DND-41 (cell line): Measurements from ENCODE around the gene TP53.

Source experiments
- ATAC-seq: fragments of 200-7000 bp; cut with Tn5 transposase; 3 replicates; pipeline ENCODE4 v1.9.1; 2021; ENCODE audit warnings: low read depth; ENCODE audit not compliant: insufficient read depth
- DNase-seq: peaks from one replicate; pipeline ENCODE4 v3.0.0-alpha.2; 2020
- H2AFZ ChIP-seq: 2 replicates; pipeline ENCODE4 v1.6.0; 2012; ENCODE audit warnings: low read depth, low read length
- H3K27ac ChIP-seq: 2 replicates; pipeline ENCODE4 v1.5.1; 2012; ENCODE audit warnings: low read length, inconsistent platforms
- H3K27me3 ChIP-seq: fragments of 200-600 bp; sonication (generic); 2 replicates; pipeline ENCODE4 v1.6.0; 2012; ENCODE audit warnings: low read length, mild to moderate bottlenecking, inconsistent platforms; ENCODE audit not compliant: insufficient read depth, poor library complexity
- H3K36me3 ChIP-seq: 2 replicates; pipeline ENCODE4 v1.5.1; 2012; ENCODE audit warnings: low read length, inconsistent platforms; ENCODE audit not compliant: insufficient read depth
- H3K4me1 ChIP-seq: 2 replicates; pipeline ENCODE4 v1.5.1; 2012; ENCODE audit warnings: mild to moderate bottlenecking, low read length; ENCODE audit not compliant: insufficient read depth
- H3K4me2 ChIP-seq: 2 replicates; pipeline ENCODE4 v1.6.0; 2012; ENCODE audit warnings: mild to moderate bottlenecking, moderate library complexity, low read length, inconsistent platforms; ENCODE audit not compliant: insufficient read depth
- H3K4me3 ChIP-seq, 2 experiments: fragments of 200-600 bp in 1 of 2; shearing (Covaris generic) in 1 of 2; 2 replicates each; pipeline ENCODE4 v1.5.1; 2012 to 2016; ENCODE audit warnings: inconsistent platforms in 2 of 2, low read length in 2 of 2, mild to moderate bottlenecking in 2 of 2, low read depth in 1 of 2, moderate library complexity in 1 of 2
- H3K79me2 ChIP-seq: 2 replicates; pipeline ENCODE4 v1.6.0; 2012; ENCODE audit warnings: low read length, inconsistent platforms; ENCODE audit not compliant: insufficient read depth
- H3K9ac ChIP-seq: 2 replicates; pipeline ENCODE4 v1.6.0; 2012; ENCODE audit warnings: low read depth, mild to moderate bottlenecking, inconsistent platforms, low read length, moderate library complexity
- H3K9me3 ChIP-seq: 2 replicates; pipeline ENCODE4 v1.5.1; 2012; ENCODE audit warnings: low read length, moderate library complexity, mild to moderate bottlenecking, inconsistent platforms; ENCODE audit not compliant: insufficient read depth, severe bottlenecking
- H4K20me1 ChIP-seq: 2 replicates; pipeline ENCODE4 v1.6.0; 2012; ENCODE audit warnings: low read length; ENCODE audit not compliant: insufficient read depth
- EZH2 ChIP-seq: IDR thresholded peaks from 3 replicates; pipeline ENCODE4 v1.6.1; 2012; ENCODE audit warnings: borderline replicate concordance, low read depth, mild to moderate bottlenecking, moderate library complexity, low read length, inconsistent platforms; ENCODE audit not compliant: severe bottlenecking
- TF ChIP-seq, protein P1 (sequence below): IDR thresholded peaks from 2 replicates; pipeline ENCODE4 v1.5.1; 2012; ENCODE audit warnings: borderline replicate concordance, low read length, moderate library complexity, mild to moderate bottlenecking; ENCODE audit not compliant: poor library complexity, severe bottlenecking; ENCODE audit errors: extremely low read depth

The TP53 gene

DNA sequence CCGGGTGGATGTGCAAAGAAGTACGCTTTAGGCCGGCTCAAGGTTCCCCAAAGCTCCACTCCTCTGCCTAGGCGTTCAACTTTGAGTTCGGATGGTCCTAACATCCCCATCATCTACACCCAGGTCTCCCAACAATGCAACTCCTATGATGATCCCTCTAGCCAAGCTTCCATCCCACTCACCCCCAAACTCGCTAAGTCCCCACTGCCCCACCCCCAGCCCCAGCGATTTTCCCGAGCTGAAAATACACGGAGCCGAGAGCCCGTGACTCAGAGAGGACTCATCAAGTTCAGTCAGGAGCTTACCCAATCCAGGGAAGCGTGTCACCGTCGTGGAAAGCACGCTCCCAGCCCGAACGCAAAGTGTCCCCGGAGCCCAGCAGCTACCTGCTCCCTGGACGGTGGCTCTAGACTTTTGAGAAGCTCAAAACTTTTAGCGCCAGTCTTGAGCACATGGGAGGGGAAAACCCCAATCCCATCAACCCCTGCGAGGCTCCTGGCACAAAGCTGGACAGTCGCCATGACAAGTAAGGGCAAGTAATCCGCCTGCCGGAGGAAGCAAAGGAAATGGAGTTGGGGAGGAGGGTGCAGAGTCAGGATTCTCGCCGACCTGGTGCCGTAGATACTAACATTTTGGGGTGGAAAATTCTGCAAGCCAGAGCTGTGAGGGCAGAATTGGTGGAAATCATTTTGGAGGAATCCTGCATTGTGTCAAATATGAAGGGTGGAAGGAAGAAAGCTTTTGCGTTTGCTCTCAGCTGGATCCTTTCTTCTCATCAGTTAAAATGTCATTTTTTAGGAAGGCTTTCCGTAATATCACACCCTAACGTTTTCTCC is at the start of gene TP53:
Gene TP53 (minus strand): TSS at position 419 of the 836 bp plus-strand sequence. CDS start 10,896 bp downstream, outside the sequence.
- ATAC-seq (peak; percentile 56), DNase-seq (peak; percentile 94)
- peak within 1 kb of the TSS; percentile 96 for H2AFZ ChIP-seq
- TF ChIP-seq, protein P1, sequence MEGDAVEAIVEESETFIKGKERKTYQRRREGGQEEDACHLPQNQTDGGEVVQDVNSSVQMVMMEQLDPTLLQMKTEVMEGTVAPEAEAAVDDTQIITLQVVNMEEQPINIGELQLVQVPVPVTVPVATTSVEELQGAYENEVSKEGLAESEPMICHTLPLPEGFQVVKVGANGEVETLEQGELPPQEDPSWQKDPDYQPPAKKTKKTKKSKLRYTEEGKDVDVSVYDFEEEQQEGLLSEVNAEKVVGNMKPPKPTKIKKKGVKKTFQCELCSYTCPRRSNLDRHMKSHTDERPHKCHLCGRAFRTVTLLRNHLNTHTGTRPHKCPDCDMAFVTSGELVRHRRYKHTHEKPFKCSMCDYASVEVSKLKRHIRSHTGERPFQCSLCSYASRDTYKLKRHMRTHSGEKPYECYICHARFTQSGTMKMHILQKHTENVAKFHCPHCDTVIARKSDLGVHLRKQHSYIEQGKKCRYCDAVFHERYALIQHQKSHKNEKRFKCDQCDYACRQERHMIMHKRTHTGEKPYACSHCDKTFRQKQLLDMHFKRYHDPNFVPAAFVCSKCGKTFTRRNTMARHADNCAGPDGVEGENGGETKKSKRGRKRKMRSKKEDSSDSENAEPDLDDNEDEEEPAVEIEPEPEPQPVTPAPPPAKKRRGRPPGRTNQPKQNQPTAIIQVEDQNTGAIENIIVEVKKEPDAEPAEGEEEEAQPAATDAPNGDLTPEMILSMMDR: no peak
- peak within 1 kb of the TSS; percentile 98 for H3K27ac ChIP-seq
- no peaks in the 10 kb centered on the region for H3K27me3 ChIP-seq
- peaks cover 30% of the 10 kb centered on the region for H4K20me1 ChIP-seq
- peaks cover 34% of the 10 kb centered on the region for H3K36me3 ChIP-seq
- H3K4me1 ChIP-seq: peaks cover 45% of the 10 kb centered on the region
- no peaks in the 10 kb centered on the region for H3K9me3 ChIP-seq
- peak within 1 kb of the TSS; percentile 78 to 91 for H3K4me3 ChIP-seq
- peak within 1 kb of the TSS; percentile 98 for H3K4me2 ChIP-seq
- H3K9ac ChIP-seq: peak within 1 kb of the TSS; percentile 92
- H3K79me2 ChIP-seq: peaks cover 65% of the 10 kb centered on the region

DNA sequence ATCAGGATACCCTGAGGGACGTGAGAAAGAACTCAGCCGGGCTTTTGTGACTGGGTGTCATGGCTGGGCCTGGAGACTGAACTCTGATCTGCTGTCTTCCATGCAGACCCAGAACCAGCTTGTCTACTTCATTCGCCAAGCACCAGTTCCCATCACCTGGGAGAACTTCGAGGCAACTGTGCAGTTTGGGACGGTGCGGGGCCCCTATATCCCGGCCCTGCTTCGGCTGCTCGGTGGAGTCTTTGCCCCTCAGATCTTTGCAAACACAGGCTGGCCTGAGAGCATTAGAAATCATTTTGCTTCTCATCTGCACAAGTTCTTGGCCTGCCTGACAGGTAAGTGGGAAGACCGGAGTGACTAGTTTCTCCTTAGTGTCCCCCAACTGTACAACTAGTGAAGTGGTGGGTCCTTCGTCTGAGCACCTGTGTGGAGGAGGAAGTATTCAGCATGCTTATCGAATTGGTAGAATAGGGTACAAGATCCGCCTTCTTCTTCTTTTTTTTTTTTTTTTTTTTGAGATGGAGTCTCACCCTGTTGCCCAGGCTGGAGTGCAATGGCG is 45.8 kb upstream of the TP53 start:
- no peak overlapping the region for H3K4me2 ChIP-seq
- H3K36me3 ChIP-seq: no peaks in the 10 kb centered on the region
- TF ChIP-seq, protein P1: no peak
- no peak for TF ChIP-seq EZH2
- no peak overlapping the region for H2AFZ ChIP-seq
- no peak for DNase-seq
- H3K27ac ChIP-seq: no peak overlapping the region
- H3K4me1 ChIP-seq: no peaks in the 10 kb centered on the region
- H3K9ac ChIP-seq: no peak overlapping the region
- no peaks in the 10 kb centered on the region for H3K79me2 ChIP-seq
- no peak for ATAC-seq
- H4K20me1 ChIP-seq: no peaks in the 10 kb centered on the region
- peaks cover 21% of the 10 kb centered on the region for H3K27me3 ChIP-seq
- H3K9me3 ChIP-seq: no peaks in the 10 kb centered on the region
- no peak overlapping the region for H3K4me3 ChIP-seq

DNA sequence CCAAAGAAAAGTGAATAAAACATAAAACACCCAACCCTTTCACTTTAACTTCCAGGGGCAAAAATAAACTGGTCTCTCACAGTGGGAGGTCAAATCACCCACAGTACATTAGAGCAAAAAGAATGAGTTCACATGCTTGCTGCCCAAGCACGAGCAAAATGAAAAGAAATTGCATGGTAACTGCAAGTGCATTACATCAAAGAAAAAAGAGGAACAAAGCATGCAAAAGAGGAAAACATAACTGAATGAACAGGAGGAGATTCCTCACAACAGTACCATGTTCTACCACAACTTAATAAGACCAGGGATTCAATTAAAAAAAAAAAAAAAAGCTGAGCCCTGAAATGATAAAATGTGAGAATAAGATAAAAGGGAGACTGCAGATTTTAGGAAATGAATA is 42.5 kb upstream of the TP53 start:
- no peak for DNase-seq

More for the DNA sequence above, 42.5 kb upstream of the TP53 start:
- ATAC-seq: no peak
- no peak for TF ChIP-seq EZH2
- TF ChIP-seq, protein P1: no peak
- Histone ChIP-seq H3K36me3 (no peaks in the 10 kb centered on the region), H3K27ac (no peak overlapping the region), H3K4me1 (no peaks in the 10 kb centered on the region), H3K27me3 (peaks cover 10% of the 10 kb centered on the region), H3K4me2 (no peak overlapping the region), H3K9me3 (no peaks in the 10 kb centered on the region), H3K79me2 (no peaks in the 10 kb centered on the region), H3K9ac (no peak overlapping the region), H3K4me3 (no peak overlapping the region), H4K20me1 (no peaks in the 10 kb centered on the region), H2AFZ (no peak overlapping the region)
